A673 (cell line): ENCODE results near the gene TRIM52. TPM values are rescaled to one million over a fixed set of nuclear protein-coding genes. Genes with fewer than 3 reads are reported as not detected.
"Not testable (repeated sequence)": the region's sequence is repeated elsewhere in the genome, so short reads cannot be mapped to it uniquely, and the experiment has no call there.

Experiments
- BruUV-seq: library from RNA; stranded (reverse); fragments of 400-500 nt; replicated peaks from 2 replicates; lab custom pipeline; 2021; lab: Mats Ljungman, UMichigan
- CTCF ChIA-PET: fragments of 300-600 bp; sonication (Branson Sonifier 250); formaldehyde crosslinking; loops from one replicate; lab custom pipeline; 2022; ENCODE audit warnings: antibody characterized with exemption; lab: Charles Lee
- POLR2A ChIA-PET: fragments of 300-600 bp; sonication (Branson Sonifier 250); formaldehyde crosslinking; loops from one replicate; lab custom pipeline; 2022; ENCODE audit warnings: antibody characterized with exemption; ENCODE audit not compliant: low non-redundant PET; lab: Charles Lee
- DNase-seq: peaks from one replicate; pipeline ENCODE4 v3.0.0-alpha.2; 2015; ENCODE audit warnings: low spot score
- H3K27ac ChIP-seq: fragments of 200-600 bp; sonication (generic); 2 replicates; pipeline ENCODE4 v1.5.1; 2016; ENCODE audit warnings: mixed run types, low read depth, mild to moderate bottlenecking, mixed read lengths, antibody characterized with exemption, low read length; ENCODE audit not compliant: poor library complexity, severe bottlenecking
- H3K27me3 ChIP-seq: fragments of 200-600 bp; sonication (generic); replicated peaks from 2 replicates; pipeline ENCODE4 v1.6.1; 2017; ENCODE audit warnings: mixed run types, low read depth, mild to moderate bottlenecking, mixed read lengths, antibody characterized with exemption, low read length; ENCODE audit not compliant: insufficient read depth, poor library complexity
- H3K36me3 ChIP-seq: fragments of 200-600 bp; sonication (generic); 2 replicates; pipeline ENCODE4 v1.6.1; 2016; ENCODE audit warnings: mixed run types, mild to moderate bottlenecking, mixed read lengths, antibody characterized with exemption, low read length; ENCODE audit not compliant: insufficient read depth, poor library complexity, severe bottlenecking
- H3K4me1 ChIP-seq: fragments of 200-600 bp; sonication (generic); 2 replicates; pipeline ENCODE4 v1.6.1; 2017; ENCODE audit warnings: mixed run types, mild to moderate bottlenecking, mixed read lengths, antibody characterized with exemption, low read length; ENCODE audit not compliant: insufficient read depth, poor library complexity, severe bottlenecking
- H3K4me3 ChIP-seq: fragments of 200-600 bp; sonication (generic); 2 replicates; pipeline ENCODE4 v1.5.1; 2016; ENCODE audit warnings: low read depth, mixed run types, mild to moderate bottlenecking, mixed read lengths, low read length; ENCODE audit not compliant: poor library complexity, severe bottlenecking
- H3K9me3 ChIP-seq: fragments of 200-600 bp; sonication (generic); 2 replicates; pipeline ENCODE4 v1.6.1; 2016; ENCODE audit warnings: mixed run types, low read depth, mild to moderate bottlenecking, mixed read lengths, antibody characterized with exemption, low read length; ENCODE audit not compliant: poor library complexity, severe bottlenecking
- EZH2 ChIP-seq: fragments of 200-600 bp; sonication (generic); IDR thresholded peaks from 2 replicates; pipeline ENCODE4 v1.6.1; 2017; ENCODE audit warnings: borderline replicate concordance, low read depth, mild to moderate bottlenecking, mixed read lengths, antibody characterized with exemption, low read length; ENCODE audit not compliant: poor library complexity, severe bottlenecking
- intact Hi-C: fragments of 100-400 bp; cut with micrococcal nuclease; formaldehyde crosslinking; loops from one replicate; pipeline ENCODE4 v1.10.0; 2022; ENCODE audit not compliant: unreplicated experiment
- total RNA-seq: library from RNA; stranded (reverse); gene quantifications from 2 replicates; pipeline ENCODE4 v1.2.3, GENCODE V29; 2021
- TF ChIP-seq, protein P1 (sequence below): fragments of 300-800, 200-600 bp; sonication (generic); conservative IDR thresholded peaks from 2 replicates; pipeline ENCODE4 v1.5.1; 2017; ENCODE audit warnings: low read depth, mild to moderate bottlenecking, antibody characterized with exemption, low read length, moderate library complexity, mixed read lengths

TRIM52 gene
- total RNA-seq, 1 experiment from 2014 or later, result 7.3 TPM

DNA sequence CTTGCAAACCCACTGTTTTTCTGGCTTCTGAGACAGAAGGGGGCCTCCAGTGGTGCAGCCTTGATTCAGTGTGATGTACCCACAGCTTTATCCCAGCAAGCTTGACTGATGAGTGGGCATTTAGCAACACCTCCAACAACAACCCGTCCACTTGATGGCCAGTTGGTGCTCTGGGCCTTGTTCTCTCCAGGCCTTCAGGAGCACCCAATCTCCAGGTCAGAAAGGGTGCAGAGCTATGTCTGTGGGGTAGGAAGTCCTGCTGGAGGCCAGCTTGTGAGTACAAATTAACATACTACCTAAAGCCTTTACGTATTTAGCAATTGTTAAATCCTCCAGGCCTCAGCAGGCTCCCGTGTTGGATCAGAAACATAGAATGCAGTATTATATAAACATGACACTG is 10.1 kb upstream of the TRIM52 start:
- CTCF ChIA-PET, result no interaction called here

GRCh38 chr5:181267907-181268306 is 7.0 kb upstream of the TRIM52 start:
- H3K27me3 ChIP-seq, H3K27ac ChIP-seq, DNase-seq, POLR2A ChIA-PET, H3K36me3 ChIP-seq, BruUV-seq, H3K4me1 ChIP-seq, H3K4me3 ChIP-seq, H3K9me3 ChIP-seq, intact Hi-C loops, CTCF ChIA-PET: not testable (repeated sequence)

More for the DNA sequence above, 10.1 kb upstream of the TRIM52 start:
- BruUV-seq, result no TSS peak
- TF ChIP-seq EZH2, result no peak
- TF ChIP-seq, protein P1, sequence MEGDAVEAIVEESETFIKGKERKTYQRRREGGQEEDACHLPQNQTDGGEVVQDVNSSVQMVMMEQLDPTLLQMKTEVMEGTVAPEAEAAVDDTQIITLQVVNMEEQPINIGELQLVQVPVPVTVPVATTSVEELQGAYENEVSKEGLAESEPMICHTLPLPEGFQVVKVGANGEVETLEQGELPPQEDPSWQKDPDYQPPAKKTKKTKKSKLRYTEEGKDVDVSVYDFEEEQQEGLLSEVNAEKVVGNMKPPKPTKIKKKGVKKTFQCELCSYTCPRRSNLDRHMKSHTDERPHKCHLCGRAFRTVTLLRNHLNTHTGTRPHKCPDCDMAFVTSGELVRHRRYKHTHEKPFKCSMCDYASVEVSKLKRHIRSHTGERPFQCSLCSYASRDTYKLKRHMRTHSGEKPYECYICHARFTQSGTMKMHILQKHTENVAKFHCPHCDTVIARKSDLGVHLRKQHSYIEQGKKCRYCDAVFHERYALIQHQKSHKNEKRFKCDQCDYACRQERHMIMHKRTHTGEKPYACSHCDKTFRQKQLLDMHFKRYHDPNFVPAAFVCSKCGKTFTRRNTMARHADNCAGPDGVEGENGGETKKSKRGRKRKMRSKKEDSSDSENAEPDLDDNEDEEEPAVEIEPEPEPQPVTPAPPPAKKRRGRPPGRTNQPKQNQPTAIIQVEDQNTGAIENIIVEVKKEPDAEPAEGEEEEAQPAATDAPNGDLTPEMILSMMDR, result no peak
- no peaks in the 10 kb centered on the region for H3K36me3 ChIP-seq
- H3K27me3 ChIP-seq, result no peaks in the 10 kb centered on the region
- H3K4me1 ChIP-seq, result no peaks in the 10 kb centered on the region
- no peak for DNase-seq
- intact Hi-C loops, result no loop called here
- H3K27ac ChIP-seq, result no peak overlapping the region
- no peaks in the 10 kb centered on the region for H3K9me3 ChIP-seq
- POLR2A ChIA-PET, result no interaction called here
- H3K4me3 ChIP-seq, result no peak overlapping the region

DNA sequence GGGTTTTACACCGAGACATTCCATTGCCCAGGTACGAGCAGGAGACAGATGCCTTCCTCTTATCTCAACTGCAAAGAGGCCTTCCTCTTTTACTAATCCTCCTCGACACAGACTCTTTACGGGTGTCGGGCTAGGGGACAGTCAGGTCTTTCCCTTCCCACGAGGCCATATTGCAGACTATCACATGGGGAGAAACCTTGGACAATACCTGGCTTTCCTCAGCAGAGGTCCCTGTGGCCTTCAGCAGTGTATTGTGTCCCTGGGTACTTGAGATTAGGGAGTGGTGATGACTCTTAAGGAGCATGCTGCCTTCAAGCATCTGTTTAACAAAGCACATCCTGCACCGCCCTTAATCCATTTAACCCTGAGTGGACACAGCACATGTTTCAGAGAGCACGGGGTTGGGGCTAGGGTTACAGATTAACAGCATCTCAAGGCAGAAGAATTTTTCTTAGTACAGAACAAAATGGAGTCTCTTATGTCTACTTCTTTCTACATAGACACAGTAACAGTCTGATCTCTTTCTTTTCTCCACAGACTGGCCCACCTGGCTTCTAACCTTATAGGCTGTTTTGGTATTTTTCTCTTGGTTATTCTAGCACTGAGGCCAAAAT is 6.5 kb upstream of the TRIM52 start:
- CTCF ChIA-PET, H3K27ac ChIP-seq, H3K27me3 ChIP-seq, BruUV-seq, DNase-seq, H3K36me3 ChIP-seq, intact Hi-C loops, H3K4me3 ChIP-seq, H3K9me3 ChIP-seq, H3K4me1 ChIP-seq, POLR2A ChIA-PET: not testable (repeated sequence)

- intact Hi-C loops, result no loop called here
- H3K27ac ChIP-seq, result no peak overlapping the region
Observed at GRCh38 chr5:181265092-181265671, 4.2 kb upstream of the TRIM52 start.

More at GRCh38 chr5:181265092-181265671, 4.2 kb upstream of the TRIM52 start:
- no peak for DNase-seq
- CTCF ChIA-PET, result no interaction called here
- H3K36me3 ChIP-seq, result peaks cover 7% of the 10 kb centered on the region
- H3K4me3 ChIP-seq, result no peak overlapping the region
- POLR2A ChIA-PET, result no interaction called here
- no TSS peak for BruUV-seq
- H3K4me1 ChIP-seq, result no peaks in the 10 kb centered on the region
- H3K27me3 ChIP-seq, result no peaks in the 10 kb centered on the region
- no peaks in the 10 kb centered on the region for H3K9me3 ChIP-seq
- TF ChIP-seq, protein P1, result no peak
- TF ChIP-seq EZH2, result no peak
